HUES64 (cell line): ENCODE results near the gene NXPH4.

ENCODE experiments used
- H3K27ac ChIP-seq: 2 replicates; pipeline ENCODE4 v1.7.0; 2013; ENCODE audit warnings: low read depth, low read length, inconsistent platforms
- H3K27me3 ChIP-seq: 2 replicates; pipeline ENCODE4 v1.6.1; 2013; ENCODE audit warnings: mild to moderate bottlenecking, low read length; ENCODE audit not compliant: insufficient read depth
- H3K36me3 ChIP-seq: 2 replicates; pipeline ENCODE4 v1.6.1; 2013; ENCODE audit warnings: mild to moderate bottlenecking, low read length; ENCODE audit not compliant: insufficient read depth
- H3K4me1 ChIP-seq: 2 replicates; pipeline ENCODE4 v1.6.1; 2013; ENCODE audit warnings: mild to moderate bottlenecking, low read length, moderate library complexity; ENCODE audit not compliant: insufficient read depth
- H3K4me3 ChIP-seq: 2 replicates; pipeline ENCODE4 v1.5.1; 2013; ENCODE audit warnings: mild to moderate bottlenecking, low read length, moderate library complexity
- H3K9ac ChIP-seq: 2 replicates; pipeline ENCODE4 v1.6.1; 2013; ENCODE audit warnings: mild to moderate bottlenecking, low read depth, low read length
- H3K9me3 ChIP-seq: 2 replicates; pipeline ENCODE4 v1.6.1; 2013; ENCODE audit warnings: low read depth, low read length; ENCODE audit not compliant: insufficient read depth
- WGBS: fragments of 150-250, 120-280 bp; methylation state at CpG from one replicate; pipeline ENCODE4 v1.1.7; 2013; ENCODE audit warnings: missing lambda C conversion rate; 5-methylcytosine and 5-hydroxymethylcytosine counted together

The NXPH4 gene

DNA sequence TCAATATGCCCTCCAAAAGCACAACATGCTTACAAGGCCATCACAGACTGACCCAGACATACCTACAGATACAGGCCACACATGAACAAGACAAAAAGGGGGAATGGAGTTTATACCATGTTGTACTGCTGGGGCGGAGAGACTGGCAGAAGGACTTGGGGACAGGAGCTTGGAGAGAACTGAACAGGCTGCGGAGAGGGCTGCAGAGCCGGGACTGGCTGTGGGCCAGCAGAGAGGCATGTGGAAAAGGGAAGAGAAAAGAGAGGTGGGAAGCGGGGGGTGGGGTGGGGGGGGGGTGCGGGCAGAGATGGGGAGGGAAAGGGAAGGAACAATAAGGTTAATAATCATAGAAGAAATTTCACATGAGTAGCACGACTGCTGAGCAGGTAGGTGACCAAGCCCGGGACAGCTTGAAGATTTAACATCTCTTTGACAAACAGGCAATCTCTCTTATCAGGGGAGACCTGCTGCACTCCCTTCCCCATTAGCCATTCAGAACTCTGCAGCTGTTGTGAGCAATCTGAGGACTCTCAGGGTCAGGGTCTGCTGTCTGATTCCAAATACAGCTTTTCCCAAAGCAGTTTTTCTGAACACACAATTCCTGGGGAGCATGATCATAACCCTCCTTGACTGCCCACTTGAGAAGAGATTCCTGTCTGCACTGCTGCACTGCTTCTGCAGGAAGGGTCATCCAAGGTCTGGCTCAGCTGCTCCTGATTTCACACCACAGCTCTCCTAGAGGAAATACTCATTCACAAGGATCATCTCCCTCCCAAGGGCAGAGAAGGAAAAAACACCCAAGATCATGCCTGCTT lies 56.0 kb downstream of the NXPH4 start:
- Histone ChIP-seq H3K36me3 (peaks cover 43% of the 10 kb centered on the region), H3K9me3 (no peaks in the 10 kb centered on the region), H3K4me1 (no peaks in the 10 kb centered on the region), H3K27ac (no peak overlapping the region), H3K4me3 (no peak overlapping the region), H3K9ac (no peak overlapping the region), H3K27me3 (no peaks in the 10 kb centered on the region)
- WGBS = 84% methylated on average over 7 of the region's 7 CpGs

DNA sequence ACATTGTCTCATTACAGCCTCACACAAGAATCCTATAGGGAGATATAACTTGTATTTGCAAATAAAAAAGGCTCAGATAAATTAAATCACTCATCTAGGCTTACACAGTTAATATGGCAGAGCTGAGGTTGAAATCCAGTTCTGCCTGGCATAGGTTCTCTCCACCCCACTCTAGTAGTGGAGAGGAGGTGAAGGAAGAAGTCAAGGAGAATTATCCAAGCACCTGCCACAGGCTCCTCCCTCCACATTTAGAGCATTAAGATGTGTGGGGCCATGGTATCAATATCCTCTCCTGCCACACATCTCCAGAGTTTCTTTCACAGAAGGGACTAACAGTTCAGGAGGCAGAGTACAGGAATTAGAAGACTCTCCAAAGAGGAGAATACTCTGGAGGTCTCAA lies 56.9 kb downstream of the NXPH4 start:
- H3K9ac ChIP-seq = no peak overlapping the region
- no peak overlapping the region for H3K4me3 ChIP-seq
- H3K27ac ChIP-seq = no peak overlapping the region
- H3K9me3 ChIP-seq = no peaks in the 10 kb centered on the region
- peaks cover 39% of the 10 kb centered on the region for H3K36me3 ChIP-seq
- no peaks in the 10 kb centered on the region for H3K27me3 ChIP-seq
- H3K4me1 ChIP-seq = no peaks in the 10 kb centered on the region
